Activated T-cell treated with anti-CD3 and anti-CD28 coated beads, Interleukin-2, amount 50 U/mL, for 4 hours (primary cell): ENCODE measurements around the gene PC. TPM values are rescaled to one million over a fixed set of nuclear protein-coding genes. Genes with fewer than 3 reads are reported as not detected.

ENCODE experiments used
- ATAC-seq, 2 donors: fragments of 200-7000 bp; cut with Tn5 transposase; one replicate each; pipeline ENCODE4 v1.10.0; 2021
- DNase-seq: peaks from one replicate; pipeline ENCODE4 v3.0.0-alpha.2; 2020
- H3K27me3 Mint-ChIP-seq: one replicate; pipeline ENCODE4 v1.8.0; 2021; ENCODE audit warnings: low read depth, mixed read lengths
- H3K36me3 Mint-ChIP-seq: one replicate; pipeline ENCODE4 v1.8.0; 2022; ENCODE audit warnings: mixed read lengths; ENCODE audit not compliant: insufficient read depth
- H3K4me1 Mint-ChIP-seq: one replicate; pipeline ENCODE4 v1.8.0; 2021; ENCODE audit warnings: low read depth, mixed read lengths
- H3K4me3 Mint-ChIP-seq: one replicate; pipeline ENCODE4 v1.8.0; 2021; ENCODE audit warnings: mild to moderate bottlenecking, moderate library complexity, mixed read lengths
- H3K9me3 Mint-ChIP-seq: one replicate; pipeline ENCODE4 v1.8.0; 2021; ENCODE audit warnings: mixed read lengths
- total RNA-seq, 3 donors: library from RNA; stranded (reverse); gene quantifications; one replicate each; pipeline ENCODE4 v1.2.1, GENCODE V29; 2021

The PC gene
- total RNA-seq, 3 donors from 2014 or later = 17.5 to 20.0 (median 18.4) TPM

GRCh38 chr11:66852466-66853241 is 105.5 kb downstream of the PC start:
- DNase-seq (no peak), ATAC-seq (no peak)
- H3K9me3 Mint-ChIP-seq = no peaks in the 10 kb centered on the region
- H3K36me3 Mint-ChIP-seq = no peaks in the 10 kb centered on the region
- no peaks in the 10 kb centered on the region for H3K27me3 Mint-ChIP-seq
- no peak overlapping the region for H3K4me3 Mint-ChIP-seq
- H3K4me1 Mint-ChIP-seq = peaks cover 8% of the 10 kb centered on the region

- no peaks in the 10 kb centered on the region for H3K9me3 Mint-ChIP-seq
- ATAC-seq (no peak), DNase-seq (no peak)
- peaks cover 8% of the 10 kb centered on the region for H3K4me1 Mint-ChIP-seq
- no peaks in the 10 kb centered on the region for H3K36me3 Mint-ChIP-seq
- H3K4me3 Mint-ChIP-seq = no peak overlapping the region
- no peaks in the 10 kb centered on the region for H3K27me3 Mint-ChIP-seq
These were observed 106.3 kb downstream of the PC start for GRCh38 chr11:66851698-66852465.

- no peak overlapping the region for H3K4me3 Mint-ChIP-seq
- H3K4me1 Mint-ChIP-seq = peaks cover 8% of the 10 kb centered on the region
- no peaks in the 10 kb centered on the region for H3K27me3 Mint-ChIP-seq
- H3K9me3 Mint-ChIP-seq = no peaks in the 10 kb centered on the region
- no peaks in the 10 kb centered on the region for H3K36me3 Mint-ChIP-seq
- ATAC-seq (no peak), DNase-seq (no peak)
These were observed 107.0 kb downstream of the PC start for GRCh38 chr11:66851239-66851596.

- Mint-ChIP-seq H3K36me3 (no peaks in the 10 kb centered on the region), H3K4me3 (no peak overlapping the region), H3K27me3 (no peaks in the 10 kb centered on the region), H3K9me3 (no peaks in the 10 kb centered on the region), H3K4me1 (peaks cover 6% of the 10 kb centered on the region)
- ATAC-seq = no peak
- no peak for DNase-seq
These were observed 107.5 kb downstream of the PC start for GRCh38 chr11:66850588-66851238.

- H3K27me3 Mint-ChIP-seq = no peaks in the 10 kb centered on the region
- peaks cover 3% of the 10 kb centered on the region for H3K4me1 Mint-ChIP-seq
- H3K9me3 Mint-ChIP-seq = no peaks in the 10 kb centered on the region
- H3K4me3 Mint-ChIP-seq = no peak overlapping the region
- ATAC-seq (no peak), DNase-seq (no peak)
- H3K36me3 Mint-ChIP-seq = no peaks in the 10 kb centered on the region
These were observed 108.0 kb downstream of the PC start for GRCh38 chr11:66850235-66850587.

GRCh38 chr11:66849501-66850234 is 108.5 kb downstream of the PC start:
- Mint-ChIP-seq H3K4me3 (no peak overlapping the region), H3K9me3 (no peaks in the 10 kb centered on the region), H3K27me3 (no peaks in the 10 kb centered on the region), H3K4me1 (peaks cover 5% of the 10 kb centered on the region), H3K36me3 (no peaks in the 10 kb centered on the region)
- ATAC-seq = no peak
- no peak for DNase-seq

- Mint-ChIP-seq H3K36me3 (no peaks in the 10 kb centered on the region), H3K4me1 (peaks cover 12% of the 10 kb centered on the region), H3K27me3 (no peaks in the 10 kb centered on the region), H3K9me3 (no peaks in the 10 kb centered on the region), H3K4me3 (no peak overlapping the region)
- peak; percentile 3 for DNase-seq
- no peak for ATAC-seq
These were observed 109.3 kb downstream of the PC start for GRCh38 chr11:66848671-66849500.

GRCh38 chr11:66847461-66848232 is 110.5 kb downstream of the PC start:
- no peaks in the 10 kb centered on the region for H3K36me3 Mint-ChIP-seq
- DNase-seq (no peak), ATAC-seq (no peak)
- peaks cover 15% of the 10 kb centered on the region for H3K4me1 Mint-ChIP-seq
- no peaks in the 10 kb centered on the region for H3K27me3 Mint-ChIP-seq
- no peak overlapping the region for H3K4me3 Mint-ChIP-seq
- no peaks in the 10 kb centered on the region for H3K9me3 Mint-ChIP-seq

GRCh38 chr11:66846671-66847091 is 111.5 kb downstream of the PC start:
- H3K27me3 Mint-ChIP-seq = no peaks in the 10 kb centered on the region

GRCh38 chr11:66845876-66846212 is 112.3 kb downstream of the PC start:
- ATAC-seq (no peak), DNase-seq (no peak)
- Mint-ChIP-seq H3K9me3 (no peaks in the 10 kb centered on the region), H3K4me3 (peak overlapping the region; percentile 19), H3K4me1 (peaks cover 26% of the 10 kb centered on the region), H3K36me3 (no peaks in the 10 kb centered on the region), H3K27me3 (no peaks in the 10 kb centered on the region)

More at GRCh38 chr11:66846671-66847091, 111.5 kb downstream of the PC start:
- Mint-ChIP-seq H3K9me3 (no peaks in the 10 kb centered on the region), H3K4me3 (peak overlapping the region; percentile 11), H3K4me1 (peaks cover 21% of the 10 kb centered on the region), H3K36me3 (no peaks in the 10 kb centered on the region)
- DNase-seq = no peak
- ATAC-seq = no peak

GRCh38 chr11:66845143-66845875 is 112.9 kb downstream of the PC start:
- no peak for DNase-seq
- ATAC-seq = no peak
- H3K36me3 Mint-ChIP-seq = no peaks in the 10 kb centered on the region

GRCh38 chr11:66844496-66845142 is 113.6 kb downstream of the PC start:
- no peak for ATAC-seq
- DNase-seq = no peak
- H3K4me1 Mint-ChIP-seq = peaks cover 36% of the 10 kb centered on the region
- peak overlapping the region; percentile 91 for H3K4me3 Mint-ChIP-seq
- no peaks in the 10 kb centered on the region for H3K27me3 Mint-ChIP-seq
- no peaks in the 10 kb centered on the region for H3K9me3 Mint-ChIP-seq
- H3K36me3 Mint-ChIP-seq = no peaks in the 10 kb centered on the region

More at GRCh38 chr11:66845143-66845875, 112.9 kb downstream of the PC start:
- H3K9me3 Mint-ChIP-seq = no peaks in the 10 kb centered on the region
- peak overlapping the region; percentile 91 for H3K4me3 Mint-ChIP-seq
- peaks cover 32% of the 10 kb centered on the region for H3K4me1 Mint-ChIP-seq
- H3K27me3 Mint-ChIP-seq = no peaks in the 10 kb centered on the region
